ENCODE data around the gene ARVCF. TPM values are rescaled to one million over a fixed set of nuclear protein-coding genes. Genes with fewer than 3 reads are reported as not detected.
A peak's percentile ranks its signal among the peaks of the same experiment; 100 is the strongest.

The ARVCF gene
- total and polyA plus RNA-seq, 9 of the 15 experiments (the other 6 are each of a cell fraction or from before 2014, with no cell fraction given), result 0.03 to 97.4 (median 15.6) TPM

- H3K27ac ChIP-seq (ENCODE audit: extremely low read depth, low read depth, low read length), result no peak overlapping the region
- 91% methylated on average over 27 of the region's 27 CpGs for WGBS (ENCODE audit: insufficient coverage, low coverage, missing lambda C conversion rate)
- H3K36me3 ChIP-seq (ENCODE audit: control insufficient read depth, insufficient read depth, low read length), result peaks cover 48% of the 10 kb centered on the region
- H3K9me1 ChIP-seq (ENCODE audit: control insufficient read depth, insufficient read depth, low read length), result peaks cover 21% of the 10 kb centered on the region
- peak overlapping the region in 1 of 2 experiments; percentile 59; a peak in 2 of 4 replicates for H3K9ac ChIP-seq (ENCODE audit: insufficient read depth in 1 of 2, low read depth in 2 of 2, low read length in 2 of 2)
- H4K20me1 ChIP-seq (replicated peaks; ENCODE audit: control insufficient read depth, insufficient read depth, low read length), result peaks cover 22% of the 10 kb centered on the region; the same call in 1 of the 2 replicates
- no peaks in the 10 kb centered on the region for H3K27me3 ChIP-seq (ENCODE audit: control insufficient read depth in 2 of 2, insufficient read depth in 2 of 2, low read length in 2 of 2)
- H3K9me3 ChIP-seq (replicated peaks; ENCODE audit: control insufficient read depth, insufficient read depth, low read depth, low read length), result no peaks in the 10 kb centered on the region
- H3K4me3 ChIP-seq, result no peak overlapping the region
- intact Hi-C loops (cut with micrococcal nuclease), result no loop called here
- H3K4me1 ChIP-seq (replicated peaks in 1 of 2; ENCODE audit: control insufficient read depth in 2 of 2, insufficient read depth in 2 of 2, low read length in 2 of 2), result peaks cover 18 to 68% of the 10 kb centered on the region in 2 experiments
- peaks cover 16% of the 10 kb centered on the region; the same call in 2 of the 3 replicates for H3K79me2 ChIP-seq (ENCODE audit: control insufficient read depth, insufficient read depth, low read length)
- no peak for DNase-seq (ENCODE audit: extremely low read depth in 1 of 4, low spot score in 3 of 4)
- CTCF ChIA-PET (ENCODE audit: low intra/inter-chr PET ratio), result no interaction called here
- POLR2A ChIA-PET, result interaction anchor here (0.6 to 5.0 kb wide), 10 partner anchors 7 to 460 kb away, joined by 3 to 77 read pairs (median 4); no protein-coding TSS in a partner anchor
- in situ Hi-C loops (cut with MboI), result no loop called here
- ATAC-seq, result no peak
- no TSS peak for BruUV-seq (replicated peaks)
- H3K4me2 ChIP-seq (ENCODE audit: insufficient read depth, low read length), result no peak overlapping the region
- FAIRE-seq, result no peak
- H2AFZ ChIP-seq (ENCODE audit: low read depth, low read length), result no peak overlapping the region
- TF ChIP-seq MTA3 (IDR thresholded peaks at IDR 0.05; ENCODE audit: borderline replicate concordance), result 0 out of 2 replicates have a peak, but pooled peaks have one; percentile 14
- 0 out of 2 replicates have a peak, but pooled peaks have one; percentile 37 for TF ChIP-seq ZNF57 (CRISPR knock-in tag; IDR thresholded peaks at IDR 0.05)
- no peak for TF ChIP-seq CCAR2 (IDR thresholded peaks at IDR 0.05; ENCODE audit: low read depth, low read length)
- peak; percentile 23; the same call in 1 of the 2 replicates for TF ChIP-seq ZBTB7A (IDR thresholded peaks at IDR 0.05; ENCODE audit: borderline replicate concordance, control insufficient read depth, low read depth, low read length)
- peak; percentile 54 for TF ChIP-seq POLR2G (IDR thresholded peaks at IDR 0.05; ENCODE audit: low read depth, low read length)
- no peak; the same call in 1 of the 2 replicates for TF ChIP-seq SRSF3 (IDR thresholded peaks at IDR 0.05; ENCODE audit: insufficient read depth, low read length)
- TF ChIP-seq CUX1 (CRISPR knock-in tag; IDR thresholded peaks at IDR 0.05), result no peak
- no peak for TF ChIP-seq CEBPG (CRISPR knock-in tag; IDR thresholded peaks at IDR 0.05)
- TF ChIP-seq CEBPG (tag; conservative IDR thresholded peaks at IDR 0.05 in 1 of 2, IDR thresholded peaks at IDR 0.05 in 1 of 2), result no peak
- no peak for TF ChIP-seq ZKSCAN8 (CRISPR knock-in tag; IDR thresholded peaks at IDR 0.05)
- TF ChIP-seq RFX7 (CRISPR knock-in tag; IDR thresholded peaks at IDR 0.05), result no peak
- no peak for TF ChIP-seq PURB (CRISPR knock-in tag; IDR thresholded peaks at IDR 0.05; ENCODE audit: low read depth)
- no peak for TF ChIP-seq ZNF449 (CRISPR knock-in tag; IDR thresholded peaks at IDR 0.05)
- TF ChIP-seq GABPA (tag; conservative IDR thresholded peaks at IDR 0.05; ENCODE audit: low read depth), result no peak
These were observed 46.9 kb upstream of the ARVCF start for GRCh38 chr22:20063271-20064139.

All from K562 (cell line).